NCI-H1694 (cell line): ENCODE data around the gene ANAPC5.
"Not testable (repeated sequence)": the region's sequence is repeated elsewhere in the genome, so short reads cannot be mapped to it uniquely, and the experiment has no call there.

Source experiments
- DNase-seq: peaks from one replicate; lab custom pipeline; 2025; lab: John Stamatoyannopoulos, UW

ANAPC5 gene

DNA sequence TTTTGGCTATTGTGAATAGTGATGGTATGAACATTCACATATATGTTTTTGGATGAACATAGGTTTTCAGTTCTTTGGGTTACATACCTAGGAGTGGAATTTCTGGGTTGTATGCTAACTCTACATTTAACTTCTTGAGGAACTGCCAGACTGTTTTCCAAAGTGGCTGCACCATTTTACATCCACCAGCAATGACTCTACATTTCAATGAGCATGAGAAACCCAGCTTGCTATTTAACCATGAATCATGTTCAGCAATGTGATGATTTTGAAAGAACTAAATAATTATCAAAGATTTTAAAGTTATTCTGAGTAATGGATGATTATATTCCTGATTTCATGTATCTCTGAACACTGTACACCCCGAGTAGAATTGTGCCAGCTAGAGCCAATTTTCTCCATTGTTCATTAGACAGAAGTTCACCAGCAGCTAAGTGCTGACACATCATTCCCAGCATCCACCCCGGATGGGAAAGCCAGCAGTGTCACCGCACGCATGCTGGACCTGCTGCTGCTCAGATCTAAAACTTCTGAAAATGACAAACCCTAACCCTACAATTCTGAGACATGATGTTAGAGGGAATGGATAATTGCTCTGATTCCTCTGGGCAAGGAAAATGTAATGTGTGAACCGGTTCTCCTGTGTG, 13.3 kb upstream of the ANAPC5 start:
- DNase-seq = no peak

DNA sequence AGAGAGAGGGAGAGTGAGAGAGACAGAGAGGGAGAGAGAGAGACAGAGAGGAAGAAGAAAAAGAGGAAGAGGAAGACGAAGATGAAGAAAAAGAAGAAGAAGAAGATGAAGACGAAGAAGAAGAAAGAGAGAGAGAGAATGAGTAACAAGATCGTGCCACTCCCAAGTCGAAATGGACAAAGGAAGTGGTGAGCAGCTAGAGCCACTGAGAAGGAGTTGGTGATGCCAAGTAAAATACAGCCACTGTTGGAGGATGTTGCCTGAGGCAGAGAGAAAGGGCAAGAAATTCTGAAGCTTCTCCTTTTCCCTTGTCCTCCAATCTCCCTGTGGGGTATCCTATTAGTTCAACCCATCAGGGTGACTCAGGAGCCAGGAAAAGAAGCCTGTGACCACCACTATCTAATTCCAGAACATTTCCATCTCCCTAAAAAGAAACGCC, 12.5 kb upstream of the ANAPC5 start:
- no peak for DNase-seq

DNA sequence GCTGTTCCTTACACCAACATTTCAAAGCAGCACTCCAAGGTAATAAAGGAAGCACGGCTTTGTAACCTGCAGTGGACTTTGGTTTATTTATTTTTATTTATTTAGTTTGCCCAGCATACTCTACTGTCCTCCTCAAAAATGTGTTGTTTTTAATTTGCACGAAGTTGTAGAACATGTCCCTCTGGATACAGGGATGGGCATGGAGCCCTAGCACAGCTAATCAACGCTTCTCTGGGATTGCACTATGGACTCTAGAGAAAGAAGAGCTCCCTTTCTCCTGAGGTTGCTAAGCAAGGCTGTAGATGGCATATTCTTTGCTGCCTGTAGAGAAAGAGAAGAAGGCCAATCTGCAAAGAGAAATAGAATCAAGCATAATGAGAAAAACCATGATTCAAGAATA, 5.9 kb upstream of the ANAPC5 start:
- no peak for DNase-seq

DNA sequence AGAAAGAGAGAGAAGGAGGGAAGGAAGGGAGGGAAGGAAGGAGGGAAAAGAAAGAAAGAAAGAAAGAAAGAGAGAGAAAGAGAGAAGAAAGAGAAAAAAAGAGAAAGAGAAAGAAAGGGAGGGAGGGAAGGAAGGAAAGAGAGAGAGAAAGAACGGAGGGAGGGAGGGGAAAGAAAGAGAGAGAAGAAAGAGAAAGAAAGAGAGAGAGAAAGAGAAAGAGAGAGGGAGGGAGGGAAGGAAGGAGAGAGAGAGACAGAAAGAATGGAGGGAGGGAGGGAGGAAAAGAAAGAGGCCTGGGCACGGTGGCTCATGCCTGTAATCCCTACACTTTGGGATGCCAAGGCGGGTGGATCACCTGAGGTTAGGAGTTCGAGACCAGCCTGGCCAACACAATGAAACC, 5.1 kb upstream of the ANAPC5 start:
- no peak for DNase-seq

DNA sequence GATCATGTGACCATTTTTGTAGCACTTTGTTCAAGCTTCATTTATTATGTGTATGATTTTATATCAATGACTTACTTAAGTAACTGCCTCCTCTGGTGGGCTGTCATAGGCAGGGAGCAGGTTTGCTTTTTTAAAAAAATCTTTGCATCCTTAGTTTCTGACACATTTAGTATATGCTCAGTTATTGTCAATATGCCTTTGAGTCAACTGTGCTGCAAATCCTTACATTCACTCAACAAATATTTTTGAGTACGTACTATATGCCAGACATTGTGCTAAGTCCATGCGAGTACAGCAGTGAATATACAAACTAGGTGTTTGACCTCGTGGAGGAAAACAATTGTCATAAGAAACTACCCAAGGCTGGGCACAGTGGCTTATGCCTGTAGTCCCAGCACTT, 4.4 kb upstream of the ANAPC5 start:
- DNase-seq = no peak

DNA sequence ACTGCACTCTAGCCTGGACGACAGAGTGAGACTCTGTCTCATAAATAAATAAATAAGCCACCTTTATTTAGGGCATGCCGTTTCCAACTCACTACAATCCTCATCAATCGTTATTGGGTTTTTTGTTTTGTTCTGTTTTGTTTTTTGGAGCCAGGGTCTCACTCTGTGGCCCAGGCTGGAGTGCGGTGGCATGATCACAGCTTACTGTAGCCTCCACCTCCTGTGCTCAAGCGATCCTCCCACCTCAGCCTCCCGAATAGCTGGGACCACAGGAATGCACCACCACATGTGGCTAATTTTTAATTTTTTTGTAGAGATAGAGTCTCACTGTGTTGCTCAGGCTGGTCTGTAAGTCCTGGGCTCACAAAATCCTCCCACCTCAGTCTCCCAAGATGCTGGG, 3.6 kb upstream of the ANAPC5 start:
- no peak for DNase-seq

DNA sequence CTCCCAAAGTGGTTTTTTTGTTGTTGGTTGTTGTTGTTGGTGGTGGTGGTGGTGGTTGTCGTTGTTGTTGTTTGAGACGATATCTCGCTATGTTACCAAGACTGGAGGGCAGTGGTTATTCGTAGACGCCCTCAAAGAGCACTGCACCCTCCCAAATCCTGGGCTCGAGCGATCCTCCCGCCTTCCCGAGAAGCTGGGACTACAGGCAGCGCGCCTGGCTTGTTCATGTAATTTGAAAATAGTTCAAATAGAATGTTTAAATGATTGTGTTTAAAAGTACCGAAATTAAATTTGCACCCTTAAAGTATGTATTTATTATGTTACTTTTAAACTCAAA, 439 bp upstream of the ANAPC5 start:
- DNase-seq = no peak

DNA sequence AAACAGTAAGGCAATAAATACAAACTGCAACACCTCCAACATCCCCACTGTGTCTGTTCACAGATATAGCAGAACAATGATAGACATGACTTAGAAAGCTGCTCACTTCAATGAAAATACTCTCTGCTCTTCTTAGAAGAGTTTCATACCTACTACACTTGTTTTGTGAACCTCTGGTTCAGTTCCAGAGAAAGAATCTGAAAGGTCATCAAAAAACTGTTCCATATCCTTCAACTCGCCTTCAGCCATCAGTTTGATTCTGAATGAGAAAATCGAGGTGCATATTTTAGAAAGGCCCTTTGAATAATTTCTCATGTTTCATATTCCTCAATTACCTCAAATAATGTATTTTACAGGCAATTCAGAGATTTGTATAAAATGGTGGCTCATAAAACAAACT, 5.5 kb downstream of the ANAPC5 start:
- no peak for DNase-seq

DNA sequence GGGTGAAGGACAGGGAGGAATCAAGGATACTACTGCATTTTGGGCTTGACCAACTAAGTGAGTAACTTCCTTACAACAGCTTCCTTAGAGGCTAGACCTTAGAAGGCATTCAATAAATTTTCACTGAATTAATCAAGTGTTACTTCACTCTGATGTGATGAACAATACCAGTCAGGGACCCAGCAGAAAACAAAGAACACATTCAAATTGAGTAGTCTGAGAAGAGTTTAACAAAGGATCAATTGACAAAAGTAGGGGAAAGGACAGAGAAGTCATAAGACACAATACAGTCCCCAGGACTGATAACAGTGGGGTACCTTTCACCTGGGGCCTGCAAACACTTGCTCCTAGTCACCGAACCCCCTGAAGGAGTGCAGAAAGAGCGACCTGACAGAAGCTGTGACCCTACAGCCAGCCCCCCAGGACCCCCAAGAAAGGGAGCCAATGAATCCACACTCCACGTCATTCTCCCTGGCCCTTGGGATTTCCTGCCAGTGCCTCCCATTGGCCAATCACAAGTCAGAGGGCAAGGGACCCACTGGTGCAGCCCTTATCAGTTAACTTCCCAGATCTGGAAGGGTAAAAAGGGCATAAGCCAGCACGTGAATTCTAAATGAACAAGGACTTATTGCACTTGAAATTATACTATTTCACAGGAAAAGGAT, 6.9 kb downstream of the ANAPC5 start:
- DNase-seq = no peak

DNA sequence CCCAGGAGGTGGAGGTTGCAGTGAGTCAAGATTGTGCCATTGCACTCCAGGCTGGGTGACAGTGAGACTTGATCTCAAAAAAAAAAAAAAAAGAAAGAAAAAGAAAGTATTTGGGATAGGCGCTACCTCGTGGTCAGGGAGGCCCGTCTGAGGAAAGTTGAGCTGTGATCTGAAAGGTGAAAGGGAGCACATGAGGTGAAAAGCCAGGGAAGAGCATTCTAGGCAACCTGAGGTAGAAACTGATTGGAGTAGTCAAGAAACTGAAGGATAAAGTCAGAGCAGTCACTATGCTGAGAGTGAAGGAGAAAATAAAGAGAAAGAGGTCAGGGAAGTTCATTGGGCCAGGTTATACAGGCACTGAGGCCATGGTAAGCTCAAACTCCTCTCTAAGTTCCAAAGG, 7.7 kb downstream of the ANAPC5 start:
- DNase-seq = no peak

DNA sequence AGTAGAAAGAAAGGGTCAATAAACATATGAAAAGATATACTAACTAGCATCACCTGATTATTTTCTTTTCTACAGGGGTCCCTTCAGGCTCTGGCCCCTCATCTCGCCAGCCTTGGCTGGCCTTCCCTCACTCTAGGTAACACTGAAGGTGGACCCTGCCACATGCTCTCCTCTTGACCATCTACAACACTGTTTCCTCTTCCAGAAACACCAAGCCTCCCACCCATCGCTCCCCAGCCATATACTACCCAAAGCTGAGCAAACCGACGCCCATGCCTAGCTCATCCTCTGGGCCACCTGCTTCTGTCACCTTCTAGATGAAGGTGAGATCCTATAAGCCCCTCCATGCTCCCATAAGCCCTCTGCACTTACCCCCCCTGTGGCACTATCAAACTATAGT, 14.8 kb downstream of the ANAPC5 start:
- DNase-seq = no peak

DNA sequence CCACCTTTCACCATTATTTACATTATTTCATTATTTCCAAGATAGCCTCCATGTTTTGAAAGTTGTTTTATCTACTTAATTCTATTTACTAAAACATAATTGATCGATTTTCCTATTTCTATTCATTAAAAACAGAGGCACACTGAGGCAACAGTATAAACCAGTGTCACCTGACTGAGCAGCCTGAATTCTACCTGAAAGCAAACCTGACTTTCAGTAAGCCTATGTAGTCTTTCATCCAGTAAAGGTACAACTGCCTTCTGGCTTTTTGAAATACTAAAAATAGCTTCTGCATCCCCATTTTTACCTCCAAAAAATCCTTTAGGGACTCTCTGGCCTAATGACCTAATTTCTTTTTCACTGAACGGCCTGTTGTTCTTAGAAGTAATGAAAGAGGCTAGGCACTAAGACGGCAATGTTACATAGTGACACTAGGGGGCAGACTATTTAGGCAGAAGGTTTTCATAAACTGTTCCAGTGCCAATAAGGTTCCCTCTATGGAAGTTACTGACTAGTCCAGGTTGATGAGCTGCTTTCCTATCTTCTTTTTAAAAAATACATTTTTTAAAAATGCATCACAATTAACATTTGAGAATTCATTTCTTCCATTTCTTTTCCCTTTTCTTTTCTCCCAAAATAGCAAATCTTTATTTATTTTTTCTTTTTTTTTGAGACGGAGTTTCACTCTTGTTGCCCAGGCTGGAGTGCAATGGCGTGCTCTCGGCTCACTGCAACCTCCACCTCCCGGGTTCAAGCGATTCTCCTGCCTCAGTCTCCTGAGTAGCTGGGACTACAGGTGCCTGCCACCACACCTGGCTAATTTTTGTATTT, 17.5 kb downstream of the ANAPC5 start:
- DNase-seq = peak; percentile 77

DNA sequence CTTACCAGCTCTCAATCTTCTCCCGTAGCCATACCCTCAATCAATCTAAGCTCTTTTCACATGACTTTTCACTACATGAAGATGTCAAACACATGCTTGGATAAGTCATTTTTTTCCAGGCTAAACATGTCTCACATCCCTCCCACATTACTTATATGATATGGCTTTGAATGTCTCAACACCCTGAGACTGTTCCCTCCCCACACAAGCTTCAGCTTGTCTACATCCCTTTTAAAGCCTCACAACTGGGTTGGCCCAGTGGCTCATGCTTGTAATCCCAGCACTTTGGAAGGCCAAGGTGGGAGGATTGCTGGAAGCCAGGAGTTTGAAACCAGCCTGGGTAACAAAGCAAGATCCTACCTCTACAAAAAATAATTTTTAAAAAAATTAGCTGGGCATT, 18.5 kb downstream of the ANAPC5 start:
- no peak for DNase-seq

DNA sequence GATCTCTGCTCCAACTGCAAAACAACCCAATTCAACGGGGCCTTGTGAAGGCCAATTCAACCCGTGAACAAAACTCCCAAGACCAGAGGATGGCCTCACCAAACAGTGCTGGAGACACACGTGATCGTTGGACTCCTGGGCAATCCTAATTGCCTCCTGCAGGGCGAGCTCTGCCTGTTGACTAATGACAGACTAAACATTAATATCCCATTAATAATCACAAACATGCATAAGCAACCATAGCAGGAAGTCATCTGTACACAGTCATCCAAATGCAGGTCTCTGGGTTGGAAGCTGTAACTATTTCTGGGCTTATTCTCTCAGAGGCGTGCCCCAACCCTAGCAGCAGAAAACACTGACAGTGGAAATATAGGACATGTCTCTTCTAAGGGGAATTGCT, 21.0 kb downstream of the ANAPC5 start:
- DNase-seq = no peak

DNA sequence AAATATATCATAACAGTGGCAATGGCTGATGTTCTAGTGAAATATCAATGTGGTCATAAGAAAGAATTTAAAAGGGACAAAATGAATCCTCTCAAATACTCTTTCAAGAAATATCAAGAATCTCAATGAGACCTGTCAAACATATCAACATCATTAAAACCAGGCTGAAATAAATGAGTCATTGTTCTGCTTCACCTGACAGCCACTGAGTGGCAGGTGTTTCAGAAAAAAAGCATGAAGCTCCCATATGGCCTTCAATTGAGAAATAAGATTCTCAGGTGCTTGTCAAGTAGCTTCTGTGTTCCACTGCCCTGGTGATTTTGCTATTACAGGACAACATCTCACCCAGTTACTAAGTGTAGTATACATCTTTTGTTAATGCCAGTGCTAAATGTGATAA, 21.5 kb downstream of the ANAPC5 start:
- no peak for DNase-seq

DNA sequence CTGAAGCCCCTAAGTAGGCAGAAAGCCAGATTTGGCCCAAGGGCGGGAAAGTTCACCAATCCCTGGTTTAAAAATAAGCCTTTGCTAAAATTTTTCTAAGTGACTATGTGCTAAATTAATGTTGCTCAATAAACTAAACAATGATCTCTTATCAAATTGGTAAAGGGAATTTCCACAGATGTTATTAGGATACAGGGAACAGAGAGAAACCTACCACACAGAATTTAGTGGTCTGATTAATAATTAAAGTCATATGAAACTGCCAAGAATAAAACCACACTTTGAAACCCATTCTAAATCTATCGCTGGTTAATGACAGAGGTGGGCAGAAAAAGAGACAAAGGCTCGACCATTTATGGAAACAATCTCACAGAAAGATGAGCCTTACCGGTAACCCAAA, 22.0 kb downstream of the ANAPC5 start:
- DNase-seq = no peak

DNA sequence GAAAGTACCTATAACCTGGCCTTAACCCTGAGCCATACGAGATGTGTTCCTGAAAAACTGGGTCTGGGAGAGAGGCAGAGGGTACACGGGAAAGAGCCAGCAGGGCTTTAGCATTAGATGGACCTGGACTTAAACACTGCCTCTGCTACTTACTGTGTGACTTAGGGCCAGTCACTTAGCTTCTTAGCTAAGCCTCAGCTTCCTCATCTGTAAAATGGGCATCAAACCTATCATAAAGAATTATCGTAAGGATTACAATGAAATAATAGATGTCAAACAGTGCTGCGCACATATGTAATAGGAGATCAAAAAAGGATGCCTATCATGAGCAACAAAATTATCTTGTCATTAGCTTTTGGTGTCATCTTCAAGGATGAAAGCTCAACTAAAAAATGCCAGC, 23.6 kb downstream of the ANAPC5 start:
- DNase-seq = no peak

DNA sequence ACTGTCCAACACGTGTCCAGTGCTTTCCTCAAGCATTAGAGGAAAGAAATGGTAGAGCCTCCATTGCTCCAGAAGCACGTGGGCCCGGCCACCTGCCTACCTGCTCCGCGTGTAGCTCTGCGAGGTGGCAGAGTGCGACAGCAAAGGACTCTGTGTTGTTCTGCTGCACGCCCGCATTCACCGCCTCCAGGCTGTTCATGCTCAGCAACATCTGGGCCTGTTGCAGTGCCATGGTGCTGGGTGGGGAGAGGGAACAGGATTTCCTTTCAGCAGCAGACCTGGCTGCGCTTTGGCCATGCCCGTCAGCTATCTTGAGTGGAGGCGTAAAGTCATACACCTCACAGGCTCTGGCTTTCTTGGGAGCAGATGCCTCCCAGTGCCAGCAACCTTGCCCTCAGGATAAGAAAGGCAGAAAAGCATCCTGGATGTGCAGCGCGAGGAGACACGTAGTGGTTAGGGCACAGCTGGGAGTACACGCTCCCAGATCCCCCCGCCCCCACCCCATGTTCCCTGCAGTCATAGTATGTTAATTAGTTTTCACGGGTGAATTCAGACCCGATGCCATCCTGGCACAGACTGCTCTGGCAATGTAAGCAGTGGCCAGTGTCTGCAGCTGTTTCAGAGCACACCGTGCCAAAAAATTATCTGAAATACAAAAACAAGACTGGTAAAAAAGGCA, 25.1 kb downstream of the ANAPC5 start:
- peak; percentile 83 for DNase-seq

DNA sequence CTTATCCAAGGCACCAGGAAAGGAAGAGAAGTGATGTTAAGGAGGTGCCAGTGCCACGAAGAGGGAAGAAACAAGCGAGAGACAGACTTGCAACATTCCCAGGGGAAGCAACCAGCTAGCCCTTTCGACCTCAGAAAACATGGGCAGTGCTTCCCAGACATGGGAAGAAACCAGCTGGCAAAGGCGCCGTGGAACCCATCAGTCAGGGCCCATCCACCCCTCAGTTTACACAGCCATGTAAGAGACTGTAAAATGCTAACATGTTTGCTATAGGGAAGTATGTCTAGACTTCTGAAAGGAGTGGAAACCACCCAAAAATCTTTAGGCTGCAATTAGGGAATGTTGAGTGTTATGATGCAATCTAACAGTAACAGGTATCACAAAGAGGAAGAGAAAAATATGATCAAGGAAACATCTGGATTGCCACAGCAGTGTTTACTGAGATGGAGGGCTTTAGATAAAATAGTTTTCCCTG, 26.3 kb downstream of the ANAPC5 start:
- DNase-seq = no peak

DNA sequence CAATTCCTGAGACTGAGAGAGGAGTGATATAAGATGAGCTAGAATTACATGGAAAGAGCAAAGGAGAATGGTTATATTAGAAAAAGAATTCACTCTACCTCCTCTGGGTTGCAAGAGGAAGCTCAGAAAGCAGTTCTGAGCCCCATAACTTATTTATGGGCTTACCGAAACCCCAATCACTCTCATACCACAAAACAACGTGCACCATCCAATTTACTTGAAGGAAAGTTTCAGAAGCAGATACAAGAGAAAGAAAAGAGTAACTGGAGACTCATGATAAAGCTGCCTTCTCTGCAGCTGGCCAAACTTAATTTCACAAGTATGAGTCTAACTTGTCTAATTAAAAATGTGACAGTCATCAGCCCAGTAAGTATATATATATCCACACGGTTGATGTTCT, 28.3 kb downstream of the ANAPC5 start:
- no peak for DNase-seq

DNA sequence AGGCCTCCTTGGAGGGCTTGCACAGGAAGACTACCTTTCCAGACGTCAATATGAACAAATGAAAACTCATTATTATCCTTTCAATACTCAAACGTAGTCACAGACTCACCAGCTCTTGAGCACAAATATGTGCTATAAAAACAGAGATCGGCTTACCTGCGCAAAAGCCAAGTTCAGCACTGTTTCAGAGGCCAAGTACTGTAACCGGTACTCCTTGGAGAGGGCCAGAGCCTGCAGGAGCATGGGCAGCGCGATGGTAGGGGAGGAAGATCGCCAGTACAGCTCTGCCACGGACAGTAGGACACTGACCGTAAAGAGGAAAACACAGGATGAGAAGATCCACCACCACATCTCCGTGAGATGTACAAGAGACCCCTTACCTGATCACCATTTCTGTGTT, 34.1 kb downstream of the ANAPC5 start:
- no peak for DNase-seq

DNA sequence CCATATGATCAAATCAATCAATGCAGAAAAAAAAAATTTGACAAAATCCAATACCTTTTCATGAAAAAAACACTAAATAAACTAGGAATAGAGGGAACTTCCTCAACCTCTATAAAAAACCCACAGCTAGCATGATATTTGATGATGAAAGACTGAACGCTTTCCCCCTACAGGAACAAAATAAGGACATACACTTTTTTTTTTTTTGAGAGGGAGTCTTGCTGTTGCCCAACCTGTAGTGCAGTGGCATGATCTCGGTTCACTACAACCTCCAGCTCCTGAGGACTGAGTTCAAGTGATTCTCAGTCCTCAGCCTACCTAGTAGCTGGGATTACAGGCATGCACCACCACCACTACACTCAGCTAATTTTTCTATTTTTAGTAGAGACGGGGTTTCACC, 37.8 kb downstream of the ANAPC5 start:
- no peak for DNase-seq

DNA sequence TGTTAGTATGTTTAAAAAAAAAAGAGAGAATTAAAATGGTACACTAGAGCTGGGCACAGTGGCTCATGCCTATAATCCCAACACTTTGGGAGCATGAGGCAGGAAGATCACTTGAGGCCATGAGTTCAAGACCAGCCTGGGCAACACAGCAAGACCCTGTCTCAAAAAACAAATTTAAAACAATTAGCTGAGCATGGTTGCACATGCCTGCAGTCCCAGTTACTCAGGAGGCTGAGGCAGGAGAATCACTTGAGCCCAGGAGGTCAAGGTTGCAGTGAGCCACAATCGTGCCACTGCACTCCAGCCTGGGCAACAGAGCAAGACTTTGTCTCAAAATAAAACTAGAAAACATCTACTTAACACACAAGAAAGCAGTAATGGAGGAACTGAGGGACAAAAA, 42.0 kb downstream of the ANAPC5 start:
- not testable (repeated sequence) for DNase-seq
